GM23248 (cell line): ENCODE results near the gene CPNE4. TPM values are rescaled to one million over a fixed set of nuclear protein-coding genes. Genes with fewer than 3 reads are reported as not detected.
A peak's percentile ranks its signal among the peaks of the same experiment; 100 is the strongest.

Experiments used
- DNase-seq: peaks from one replicate; pipeline ENCODE4 v3.0.0-alpha.2; 2015
- H2AFZ ChIP-seq: fragments of 200-600 bp; sonication (generic); 2 replicates; pipeline ENCODE4 v1.6.1; 2016; ENCODE audit warnings: antibody characterized with exemption
- H3F3A ChIP-seq: fragments of 200-600 bp; sonication (generic); 2 replicates; pipeline ENCODE4 v1.6.1; 2016; ENCODE audit warnings: mild to moderate bottlenecking, antibody characterized with exemption, mixed run types; ENCODE audit not compliant: insufficient read depth
- H3K27ac ChIP-seq: fragments of 200-600 bp; sonication (generic); 2 replicates; pipeline ENCODE4 v1.5.1; 2016; ENCODE audit warnings: mild to moderate bottlenecking
- H3K27me3 ChIP-seq: fragments of 200-600 bp; sonication (generic); replicated peaks from 2 replicates; pipeline ENCODE4 v1.6.1; 2016; ENCODE audit warnings: mild to moderate bottlenecking; ENCODE audit not compliant: insufficient read depth
- H3K36me3 ChIP-seq: fragments of 200-600 bp; sonication (generic); 2 replicates; pipeline ENCODE4 v1.6.1; 2016; ENCODE audit warnings: low read depth, mild to moderate bottlenecking
- H3K4me1 ChIP-seq: fragments of 200-600 bp; sonication (generic); 2 replicates; pipeline ENCODE4 v1.6.1; 2016; ENCODE audit warnings: mild to moderate bottlenecking; ENCODE audit not compliant: insufficient read depth
- H3K4me2 ChIP-seq: fragments of 200-600 bp; sonication (generic); one replicate; pipeline ENCODE4 v1.6.1; 2016; ENCODE audit warnings: mild to moderate bottlenecking; ENCODE audit not compliant: unreplicated experiment
- H3K4me3 ChIP-seq: fragments of 200-600 bp; sonication (generic); 2 replicates; pipeline ENCODE4 v1.5.1; 2016; ENCODE audit warnings: mild to moderate bottlenecking
- H3K79me2 ChIP-seq: fragments of 200-600 bp; sonication (generic); 2 replicates; pipeline ENCODE4 v1.6.1; 2016; ENCODE audit warnings: mild to moderate bottlenecking; ENCODE audit not compliant: insufficient read depth
- H3K9ac ChIP-seq: fragments of 200-600 bp; sonication (generic); 2 replicates; pipeline ENCODE4 v1.6.1; 2016; ENCODE audit warnings: mild to moderate bottlenecking
- H3K9me2 ChIP-seq: fragments of 200-600 bp; sonication (generic); 2 replicates; pipeline ENCODE4 v1.6.1; 2016; ENCODE audit warnings: mixed run types, mild to moderate bottlenecking, moderate library complexity; ENCODE audit not compliant: insufficient read depth
- H3K9me3 ChIP-seq: fragments of 200-600 bp; sonication (generic); one replicate; pipeline ENCODE4 v1.6.1; 2017; ENCODE audit warnings: low read depth
- H4K20me1 ChIP-seq: fragments of 200-600 bp; sonication (generic); 2 replicates; pipeline ENCODE4 v1.6.0; 2016; ENCODE audit not compliant: insufficient read depth
- EZH2 ChIP-seq: fragments of 200-600 bp; sonication (generic); IDR thresholded peaks from 2 replicates; pipeline ENCODE4 v1.6.1; 2018; ENCODE audit warnings: antibody characterized with exemption, mild to moderate bottlenecking; ENCODE audit not compliant: insufficient read depth, poor library complexity, severe bottlenecking
- EZH2phosphoT487 ChIP-seq: fragments of 200-600 bp; sonication (generic); IDR thresholded peaks from 2 replicates; pipeline ENCODE4 v1.6.1; 2018; ENCODE audit warnings: antibody characterized with exemption, moderate library complexity, mild to moderate bottlenecking, low read depth; ENCODE audit not compliant: insufficient read depth
- WGBS, 2 experiments: methylation state at CpG; one replicate each; pipeline ENCODE4 v1.1.6; 2015 to 2017; ENCODE audit warnings: low lambda C conversion rate in 2 of 2, low coverage in 1 of 2; ENCODE audit errors: missing lambda C conversion rate in 2 of 2; 5-methylcytosine and 5-hydroxymethylcytosine counted together
- in situ Hi-C: fragments of 300-500 bp; cut with MboI; formaldehyde crosslinking; loops from 2 replicates; pipeline ENCODE4 v1.15.0; 2020
- polyA plus RNA-seq: library from polyadenylated mRNA; unstranded; fragments of >200 nt; fragmentation: Nextera tagmentation; extraction: Ambion mirVana; gene quantifications from 2 replicates; pipeline ENCODE4 v1.2.1, GENCODE V29; 2016
- total RNA-seq: library from RNA; depleted of rRNA; stranded (reverse); fragments of >200 nt; shearing (Covaris generic); gene quantifications from 2 replicates; pipeline ENCODE4 v1.2.3, GENCODE V29; 2014

The CPNE4 gene
- total and polyA plus RNA-seq, 2 experiments from 2014 or later, result 0.11 to 0.44 TPM

DNA sequence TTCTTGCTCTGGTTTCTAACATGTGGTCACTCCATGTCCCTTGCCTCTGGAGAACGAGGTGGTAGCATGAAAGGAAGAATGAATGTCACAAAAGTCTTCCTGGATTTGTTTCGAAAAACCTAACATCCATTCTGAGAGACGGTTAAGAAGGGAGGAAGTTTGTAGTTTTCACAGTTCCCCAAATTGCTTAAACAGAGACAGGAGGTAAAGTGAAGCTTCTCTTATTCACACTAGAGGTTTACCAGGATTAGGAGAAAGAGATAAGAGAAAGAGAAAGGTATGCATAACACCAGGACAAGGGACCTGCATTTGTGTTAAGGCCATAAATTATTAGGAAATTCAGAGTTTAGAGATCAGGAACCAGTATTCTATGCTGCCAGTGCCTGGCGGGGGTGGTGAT is 228.1 kb downstream of the CPNE4 start:
- 55 to 56% methylated on average over 4 of the region's 4 CpGs for WGBS, 2 experiments
- Histone ChIP-seq H3K9me2 (no peaks in the 10 kb centered on the region), H3K4me1 (no peaks in the 10 kb centered on the region), H3K79me2 (no peaks in the 10 kb centered on the region), H4K20me1 (no peaks in the 10 kb centered on the region), H3K27ac (no peak overlapping the region), H3K27me3 (no peaks in the 10 kb centered on the region), H3K9me3 (no peaks in the 10 kb centered on the region), H2AFZ (no peak overlapping the region), H3K36me3 (no peaks in the 10 kb centered on the region), H3K9ac (no peak overlapping the region), H3K4me3 (no peak overlapping the region), H3F3A (no peaks in the 10 kb centered on the region), H3K4me2 (no peak overlapping the region)
- in situ Hi-C loops, result no loop called here
- TF ChIP-seq EZH2 (no peak), EZH2phosphoT487 (no peak)
- no peak for DNase-seq

DNA sequence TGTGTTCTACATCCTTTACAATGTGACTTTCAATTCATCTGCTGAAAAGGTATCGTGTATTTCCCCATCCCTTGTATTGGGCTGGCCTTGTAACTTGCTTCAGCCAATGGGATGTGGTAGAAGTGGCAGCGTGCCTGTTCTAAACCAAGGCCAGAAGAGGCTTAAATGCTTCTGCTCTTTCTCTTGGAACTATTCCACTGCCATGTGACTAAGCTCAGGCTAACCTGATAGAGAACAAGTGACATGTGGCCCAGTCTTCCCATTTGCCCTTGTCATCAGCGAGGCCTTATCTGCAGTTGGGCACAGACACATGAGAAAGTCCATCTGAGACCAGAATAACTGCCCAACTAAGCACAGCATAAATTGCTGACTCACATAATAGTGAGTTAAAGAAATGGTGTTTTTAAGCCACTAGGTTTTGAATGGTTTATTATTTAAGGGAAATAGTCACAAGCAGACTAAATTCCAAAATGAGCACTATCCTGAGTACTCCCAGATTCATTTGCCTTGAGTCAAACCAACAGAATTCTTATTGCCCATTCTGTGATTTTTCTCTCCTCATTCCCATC is 230.2 kb downstream of the CPNE4 start:
- peak; percentile 3 for DNase-seq
- Histone ChIP-seq H3F3A (no peaks in the 10 kb centered on the region), H3K9me3 (no peaks in the 10 kb centered on the region), H4K20me1 (no peaks in the 10 kb centered on the region), H3K27ac (no peak overlapping the region), H2AFZ (no peak overlapping the region), H3K36me3 (no peaks in the 10 kb centered on the region), H3K79me2 (no peaks in the 10 kb centered on the region), H3K9ac (no peak overlapping the region), H3K4me1 (no peaks in the 10 kb centered on the region), H3K4me3 (no peak overlapping the region), H3K9me2 (no peaks in the 10 kb centered on the region), H3K27me3 (no peaks in the 10 kb centered on the region), H3K4me2 (no peak overlapping the region)
- WGBS, 2 experiments, result 72 to 81% methylated on average over 3 of the region's 3 CpGs
- no peak for TF ChIP-seq EZH2
- in situ Hi-C loops, result no loop called here

DNA sequence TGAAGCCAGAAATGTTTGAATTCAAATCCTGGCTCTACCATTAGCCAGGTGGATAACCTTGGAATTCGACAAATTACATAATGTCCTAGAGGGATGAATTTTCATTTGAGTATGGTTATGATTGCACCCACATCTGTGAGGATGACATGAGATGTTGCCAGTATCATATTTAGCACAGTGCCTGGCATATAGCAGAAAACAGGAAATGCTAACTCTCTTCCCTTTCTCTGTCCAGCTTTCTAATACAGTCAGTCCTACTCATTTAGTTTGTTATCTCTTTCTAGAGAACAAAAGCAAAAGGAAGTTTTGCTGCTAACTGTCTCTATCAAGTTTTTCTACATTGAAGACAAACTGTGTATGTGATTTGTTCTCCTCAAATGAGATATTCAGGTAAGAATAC is 231.7 kb downstream of the CPNE4 start:
- no peak overlapping the region for H3K9ac ChIP-seq
- no peak overlapping the region for H2AFZ ChIP-seq
- H3K27me3 ChIP-seq, result no peaks in the 10 kb centered on the region
- H3K9me3 ChIP-seq, result no peaks in the 10 kb centered on the region
- H3K9me2 ChIP-seq, result no peaks in the 10 kb centered on the region
- WGBS, 2 experiments, result 69 to 73% methylated on average over 1 of the region's 1 CpG
- H3F3A ChIP-seq, result no peaks in the 10 kb centered on the region
- no peak overlapping the region for H3K27ac ChIP-seq
- H3K4me2 ChIP-seq, result no peak overlapping the region
- no peak for DNase-seq
- no peaks in the 10 kb centered on the region for H3K79me2 ChIP-seq
- no peaks in the 10 kb centered on the region for H3K4me1 ChIP-seq
- H3K36me3 ChIP-seq, result no peaks in the 10 kb centered on the region
- no peak overlapping the region for H3K4me3 ChIP-seq
- in situ Hi-C loops, result no loop called here
- no peaks in the 10 kb centered on the region for H4K20me1 ChIP-seq
- no peak for TF ChIP-seq EZH2
- TF ChIP-seq EZH2phosphoT487, result no peak

DNA sequence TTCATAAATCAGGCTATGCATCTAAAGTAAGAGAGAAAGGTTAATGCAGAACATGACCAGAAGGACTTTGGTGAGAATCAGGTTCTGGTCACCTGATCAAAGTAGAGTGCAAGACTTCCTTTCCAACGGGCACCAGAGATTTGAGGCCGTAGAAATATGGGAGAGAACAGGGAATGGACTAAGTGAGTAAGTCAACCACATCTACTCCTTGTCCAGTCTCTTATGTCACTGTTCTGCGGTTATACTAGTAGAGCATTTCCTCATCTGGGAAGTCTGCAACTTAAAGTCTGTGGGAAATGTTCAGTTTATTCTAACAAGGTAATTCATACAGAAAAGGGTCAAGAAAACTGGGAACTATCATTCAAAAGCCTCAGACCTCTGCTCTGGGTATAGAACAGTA is 232.8 kb downstream of the CPNE4 start:
- no peaks in the 10 kb centered on the region for H3K4me1 ChIP-seq
- no peak overlapping the region for H2AFZ ChIP-seq
- no peaks in the 10 kb centered on the region for H3F3A ChIP-seq
- no peaks in the 10 kb centered on the region for H3K36me3 ChIP-seq
- H3K9me3 ChIP-seq, result no peaks in the 10 kb centered on the region
- H3K4me3 ChIP-seq, result no peak overlapping the region
- TF ChIP-seq EZH2phosphoT487 (no peak), EZH2 (no peak)
- H3K27me3 ChIP-seq, result no peaks in the 10 kb centered on the region
- H3K4me2 ChIP-seq, result no peak overlapping the region
- 86% methylated on average over 3 of the region's 3 CpGs for WGBS, 2 experiments
- DNase-seq, result no peak
- H3K9ac ChIP-seq, result no peak overlapping the region
- in situ Hi-C loops, result no loop called here
- no peak overlapping the region for H3K27ac ChIP-seq
- no peaks in the 10 kb centered on the region for H3K79me2 ChIP-seq
- H4K20me1 ChIP-seq, result no peaks in the 10 kb centered on the region
- H3K9me2 ChIP-seq, result no peaks in the 10 kb centered on the region

DNA sequence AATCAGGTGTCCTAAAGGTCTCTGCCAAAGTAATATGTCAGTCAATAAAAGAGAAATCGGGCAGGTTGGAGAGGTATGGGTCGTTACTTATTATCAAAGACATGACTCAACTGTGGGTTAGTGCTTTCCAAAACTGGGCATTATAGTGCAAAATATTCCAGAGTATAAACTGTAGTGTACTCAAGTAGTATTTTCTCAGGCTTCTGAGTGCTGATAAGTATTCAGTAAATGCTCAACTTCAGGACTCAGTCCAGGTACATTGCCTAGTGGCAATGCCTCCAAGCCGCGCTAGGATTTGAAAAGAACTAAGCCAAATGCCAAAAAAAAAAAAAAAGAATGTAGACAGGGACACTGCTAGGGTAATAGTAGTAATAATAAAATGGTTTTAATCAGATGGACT is 233.2 kb downstream of the CPNE4 start:
- no peak overlapping the region for H2AFZ ChIP-seq
- no peak for DNase-seq
- no peaks in the 10 kb centered on the region for H3K36me3 ChIP-seq
- no peaks in the 10 kb centered on the region for H3K27me3 ChIP-seq
- H3K9me3 ChIP-seq, result no peaks in the 10 kb centered on the region
- WGBS, 2 experiments, result 94 to 96% methylated on average over 4 of the region's 4 CpGs
- no peaks in the 10 kb centered on the region for H3F3A ChIP-seq
- H3K79me2 ChIP-seq, result no peaks in the 10 kb centered on the region
- H3K4me1 ChIP-seq, result no peaks in the 10 kb centered on the region
- H3K4me3 ChIP-seq, result no peak overlapping the region
- no peaks in the 10 kb centered on the region for H3K9me2 ChIP-seq
- H3K4me2 ChIP-seq, result no peak overlapping the region
- no peaks in the 10 kb centered on the region for H4K20me1 ChIP-seq
- TF ChIP-seq EZH2phosphoT487 (no peak), EZH2 (no peak)
- no peak overlapping the region for H3K9ac ChIP-seq
- in situ Hi-C loops, result no loop called here
- no peak overlapping the region for H3K27ac ChIP-seq
